Measurements from ENCODE around the gene NOL3. TPM values are rescaled to one million over a fixed set of nuclear protein-coding genes. Genes with fewer than 3 reads are reported as not detected.

Gene NOL3
- total and polyA plus RNA-seq, 4 donors, result 3.0 to 18.0 (median 10.7) TPM

GRCh38 chr16:67184995-67185650 is 14.8 kb downstream of the NOL3 start:
- peak overlapping the region in 1 of 3 donors; percentile 12 for H3K4me3 ChIP-seq (ENCODE audit: low read depth in 1 of 3, low read length in 3 of 3)
- no peak overlapping the region for H3K27ac ChIP-seq (ENCODE audit: low read depth in 1 of 2, low read length in 2 of 2)
- 21% methylated on average over 43 of the region's 43 CpGs for WGBS
- peak; percentile 87 for DNase-seq (ENCODE audit: low spot score)
- no peaks in the 10 kb centered on the region for H3K27me3 ChIP-seq (ENCODE audit: control insufficient read depth in 4 of 4, insufficient read depth in 4 of 4, low read length in 3 of 4)
- no peaks in the 10 kb centered on the region for H3K9me3 ChIP-seq (ENCODE audit: control insufficient read depth in 4 of 4, low read length in 3 of 4)
- H3K4me1 ChIP-seq (ENCODE audit: control insufficient read depth in 4 of 4, insufficient read depth in 4 of 4, low read length in 3 of 4), result peaks cover 8 to 28% (median 19%) of the 10 kb centered on the region in 4 donors
- peak; percentile 97 for TF ChIP-seq REST (IDR thresholded peaks at IDR 0.05)
- peak; percentile 27 for TF ChIP-seq SP1 (IDR thresholded peaks at IDR 0.05)
- TF ChIP-seq CTCF (IDR thresholded peaks at IDR 0.05; ENCODE audit: low read depth, low read length, missing input control), result peak; percentile 69
- no peak for TF ChIP-seq HNF4A (conservative IDR thresholded peaks at IDR 0.05)
- TF ChIP-seq TAF1 (conservative IDR thresholded peaks at IDR 0.05), result no peak
- TF ChIP-seq RXRA (IDR thresholded peaks at IDR 0.05), result peak in 1 of 2 donors; percentile 26
- TF ChIP-seq RAD21 (IDR thresholded peaks at IDR 0.05), result peak; percentile 78 to 92
- no peaks in the 10 kb centered on the region for H3K36me3 ChIP-seq (ENCODE audit: control insufficient read depth in 4 of 4, insufficient read depth in 3 of 4, low read depth in 1 of 4, low read length in 3 of 4)
- no peak overlapping the region for H3K9ac ChIP-seq (ENCODE audit: low read depth in 1 of 2, low read length in 2 of 2)

DNA sequence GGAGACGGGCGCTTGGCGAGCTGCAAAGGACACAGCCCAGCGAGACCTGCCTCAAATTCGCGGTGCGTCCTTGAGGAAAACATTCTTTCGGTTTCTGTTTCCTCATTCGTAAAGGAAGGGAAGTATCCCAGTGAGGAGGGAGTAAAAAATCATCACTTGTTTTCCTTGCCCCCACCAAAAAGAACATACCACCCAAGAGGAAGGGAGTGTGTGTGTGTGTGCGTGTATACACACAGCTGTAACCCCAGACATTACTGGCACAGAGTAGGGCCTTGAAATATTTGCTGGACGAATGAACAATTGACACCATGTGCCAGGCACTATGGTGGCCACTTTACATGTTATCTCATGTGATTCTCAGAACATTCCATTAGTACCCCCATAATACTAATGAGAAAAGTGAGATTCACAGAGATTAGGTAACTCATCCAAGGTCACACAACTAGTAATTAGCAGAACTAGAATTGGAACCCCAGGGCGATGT is 15.4 kb downstream of the NOL3 start:
- Histone ChIP-seq H3K9me3 (ENCODE audit: control insufficient read depth in 4 of 4, low read length in 3 of 4) (no peaks in the 10 kb centered on the region), H3K27ac (ENCODE audit: low read depth in 1 of 2, low read length in 2 of 2) (no peak overlapping the region), H3K36me3 (ENCODE audit: control insufficient read depth in 4 of 4, insufficient read depth in 3 of 4, low read depth in 1 of 4, low read length in 3 of 4) (no peaks in the 10 kb centered on the region), H3K4me1 (ENCODE audit: control insufficient read depth in 4 of 4, insufficient read depth in 4 of 4, low read length in 3 of 4) (peaks cover 8 to 28% (median 19%) of the 10 kb centered on the region in 4 donors), H3K9ac (ENCODE audit: low read depth in 1 of 2, low read length in 2 of 2) (no peak overlapping the region), H3K4me3 (ENCODE audit: low read depth in 1 of 3, low read length in 3 of 3) (no peak overlapping the region), H3K27me3 (ENCODE audit: control insufficient read depth in 4 of 4, insufficient read depth in 4 of 4, low read length in 3 of 4) (no peaks in the 10 kb centered on the region)
- 10% methylated on average over 12 of the region's 12 CpGs for WGBS
- TF ChIP-seq CTCF (IDR thresholded peaks at IDR 0.05; ENCODE audit: low read depth, low read length, missing input control) (no peak), SP1 (IDR thresholded peaks at IDR 0.05) (peak; percentile 1), MAX (IDR thresholded peaks at IDR 0.05) (no peak)
- no peak for DNase-seq (ENCODE audit: low spot score)

Data from liver (tissue), 9 donors.